ENCODE data around the gene KLHDC4.

- TF ChIP-seq POLR2A (IDR thresholded peaks at IDR 0.05; ENCODE audit: low read length), result no peak
- no peak for TF ChIP-seq REST (IDR thresholded peaks at IDR 0.05)
- no peak for TF ChIP-seq CTCF (IDR thresholded peaks at IDR 0.05)
These were observed 37.6 kb upstream of the KLHDC4 start for GRCh38 chr16:87803385-87803784.
